Naive thymus-derived CD8-positive, alpha-beta T cell (primary cell): ENCODE data around the gene PDGFRA. TPM values are rescaled to one million over a fixed set of nuclear protein-coding genes. Genes with fewer than 3 reads are reported as not detected.

Experiments
- polyA plus RNA-seq, 3 donors: library from polyadenylated mRNA; unstranded; fragments of 300-500 nt; fragmentation: Illumina TruSeq; gene quantifications; one replicate each; pipeline ENCODE4 v1.2.3, GENCODE V29; 2021
- total RNA-seq, 8 experiments: library from RNA in 2 of 8; stranded (reverse) in 2 of 8; gene quantifications; one replicate each; pipeline ENCODE4 v1.2.3 and lab custom pipeline; 2021 to 2026

PDGFRA gene
- total and polyA plus RNA-seq, 5 experiments from 2014 or later: not detected

Other genes with a start within 250 kb of the PDGFRA start
- gene CHIC2, start 164.7 kb upstream of the PDGFRA start, total RNA-seq: 10 to 100 TPM; 49.4 to 49.5 TPM
- 10 to 100 TPM; 51.7 to 70.5 (median 53.7) TPM for gene CHIC2, start 164.7 kb upstream of the PDGFRA start, polyA plus RNA-seq
- gene GSX2, start 129.1 kb upstream of the PDGFRA start, total RNA-seq: not detected
- not detected for gene GSX2, start 129.1 kb upstream of the PDGFRA start, polyA plus RNA-seq